Endometrial microvascular endothelial cells (primary cell): ENCODE data around the gene TRAPPC8. TPM values are rescaled to one million over a fixed set of nuclear protein-coding genes. Genes with fewer than 3 reads are reported as not detected.
"Not testable (repeated sequence)": the region's sequence is repeated elsewhere in the genome, so short reads cannot be mapped to it uniquely, and the experiment has no call there.

Experiments used
- in situ Hi-C: cut with HindIII; loops from 2 replicates; pipeline ENCODE4 v1.10.0; 2017; ENCODE audit warnings: low sequenced_read_pairs, low pct_unique_long_range_greater_than_20kb; ENCODE audit errors: inconsistent ontology term
- total RNA-seq: library from RNA; depleted of rRNA; stranded (reverse); fragments of >200 nt; gene quantifications from one replicate; pipeline ENCODE4 v1.2.3, GENCODE V29; 2015; ENCODE audit errors: inconsistent ontology term

The TRAPPC8 gene
- total RNA-seq, 1 donor from 2014 or later: 41.2 TPM

GRCh38 chr18:31880186-31880898 is 62.6 kb downstream of the TRAPPC8 start:
- in situ Hi-C loops: no loop called here

- in situ Hi-C loops: no loop called here
Measured at GRCh38 chr18:31878358-31878757, 64.6 kb downstream of the TRAPPC8 start.

- in situ Hi-C loops: no loop called here
Measured at GRCh38 chr18:31877900-31878299, 65.0 kb downstream of the TRAPPC8 start.

- in situ Hi-C loops: no loop called here
Measured at GRCh38 chr18:31876707-31877106, 66.2 kb downstream of the TRAPPC8 start.

- in situ Hi-C loops: no loop called here
Measured at GRCh38 chr18:31875301-31875700, 67.6 kb downstream of the TRAPPC8 start.

- in situ Hi-C loops: no loop called here
Measured at GRCh38 chr18:31863103-31863502, 79.8 kb downstream of the TRAPPC8 start.

- in situ Hi-C loops: no loop called here
Measured at GRCh38 chr18:31860488-31860887, 82.4 kb downstream of the TRAPPC8 start.

GRCh38 chr18:31857526-31858106 is 85.3 kb downstream of the TRAPPC8 start:
- in situ Hi-C loops: no loop called here

GRCh38 chr18:31850844-31851243 is 92.1 kb downstream of the TRAPPC8 start:
- in situ Hi-C loops: no loop called here

GRCh38 chr18:31840499-31840898 is 102.4 kb downstream of the TRAPPC8 start:
- in situ Hi-C loops: no loop called here

- in situ Hi-C loops: no loop called here
Measured at GRCh38 chr18:31837879-31838278, 105.0 kb downstream of the TRAPPC8 start.

GRCh38 chr18:31835528-31836133 is 107.3 kb downstream of the TRAPPC8 start:
- in situ Hi-C loops: no loop called here

- in situ Hi-C loops: no loop called here
Measured at GRCh38 chr18:31831903-31832302, 111.0 kb downstream of the TRAPPC8 start.

- in situ Hi-C loops: no loop called here
Measured at GRCh38 chr18:31830686-31831085, 112.2 kb downstream of the TRAPPC8 start.

GRCh38 chr18:31828613-31829012 is 114.3 kb downstream of the TRAPPC8 start:
- in situ Hi-C loops: no loop called here

- in situ Hi-C loops: not testable (repeated sequence)
Measured at GRCh38 chr18:31826673-31827325, 116.1 kb downstream of the TRAPPC8 start.

GRCh38 chr18:31825772-31826171 is 117.2 kb downstream of the TRAPPC8 start:
- in situ Hi-C loops: no loop called here

- in situ Hi-C loops: no loop called here
Measured at GRCh38 chr18:31821545-31822171, 121.3 kb downstream of the TRAPPC8 start.

GRCh38 chr18:31819925-31820229 is 123.1 kb downstream of the TRAPPC8 start:
- in situ Hi-C loops: no loop called here
